OCI-LY3 (cell line): ENCODE results near the gene SLC45A3.

Experiments used
- EZH2phosphoT487 ChIP-seq: fragments of 200-600 bp; shearing (Covaris generic); IDR thresholded peaks from 2 replicates; pipeline ENCODE4 v1.6.1; 2018; ENCODE audit warnings: antibody characterized with exemption, mixed run types, low read depth
- TF ChIP-seq, protein P1 (sequence below): fragments of 200-600, 300-600 bp; sonication (generic); IDR thresholded peaks from 2 replicates; pipeline ENCODE4 v1.5.1; 2014; ENCODE audit warnings: antibody characterized with exemption, low read length, low read depth

DNA sequence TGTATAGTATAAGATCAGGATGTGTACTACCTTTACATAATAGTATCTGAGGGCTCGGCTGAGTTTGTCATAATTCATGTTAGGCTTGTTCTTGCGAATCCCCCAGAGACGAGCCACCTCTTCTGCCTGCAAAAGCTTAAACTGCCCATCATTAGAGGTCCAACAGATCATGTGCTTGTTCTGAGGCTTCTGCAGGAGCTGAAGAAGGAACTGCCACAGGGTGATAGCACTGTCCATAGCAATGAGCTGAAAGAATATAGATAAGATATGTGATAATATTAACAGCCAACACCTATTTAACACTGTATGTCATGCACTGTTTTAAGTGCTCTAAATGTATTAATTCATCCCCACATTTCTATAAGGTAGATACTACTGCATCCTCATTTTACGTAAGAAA, 56.7 kb downstream of the SLC45A3 start:
- TF ChIP-seq, protein P1, sequence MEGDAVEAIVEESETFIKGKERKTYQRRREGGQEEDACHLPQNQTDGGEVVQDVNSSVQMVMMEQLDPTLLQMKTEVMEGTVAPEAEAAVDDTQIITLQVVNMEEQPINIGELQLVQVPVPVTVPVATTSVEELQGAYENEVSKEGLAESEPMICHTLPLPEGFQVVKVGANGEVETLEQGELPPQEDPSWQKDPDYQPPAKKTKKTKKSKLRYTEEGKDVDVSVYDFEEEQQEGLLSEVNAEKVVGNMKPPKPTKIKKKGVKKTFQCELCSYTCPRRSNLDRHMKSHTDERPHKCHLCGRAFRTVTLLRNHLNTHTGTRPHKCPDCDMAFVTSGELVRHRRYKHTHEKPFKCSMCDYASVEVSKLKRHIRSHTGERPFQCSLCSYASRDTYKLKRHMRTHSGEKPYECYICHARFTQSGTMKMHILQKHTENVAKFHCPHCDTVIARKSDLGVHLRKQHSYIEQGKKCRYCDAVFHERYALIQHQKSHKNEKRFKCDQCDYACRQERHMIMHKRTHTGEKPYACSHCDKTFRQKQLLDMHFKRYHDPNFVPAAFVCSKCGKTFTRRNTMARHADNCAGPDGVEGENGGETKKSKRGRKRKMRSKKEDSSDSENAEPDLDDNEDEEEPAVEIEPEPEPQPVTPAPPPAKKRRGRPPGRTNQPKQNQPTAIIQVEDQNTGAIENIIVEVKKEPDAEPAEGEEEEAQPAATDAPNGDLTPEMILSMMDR: no peak
- TF ChIP-seq EZH2phosphoT487: no peak
